Spinal cord (tissue), 10 donors: ENCODE results near the gene SMIM32. TPM values are rescaled to one million over a fixed set of nuclear protein-coding genes. Genes with fewer than 3 reads are reported as not detected.

ENCODE experiments used
- DNase-seq, 6 donors: peaks; one replicate each; pipeline versions ENCODE4 v3.0.0 to v3.0.0-alpha.2; 2013 to 2015; ENCODE audit warnings: low spot score in 6 of 6, low read depth in 4 of 6
- H3K27ac ChIP-seq: one replicate; pipeline ENCODE4 v1.5.1; 2013; ENCODE audit warnings: low read depth, low read length, control low read depth
- H3K27me3 ChIP-seq: one replicate; pipeline ENCODE4 v1.6.1; 2013; ENCODE audit warnings: low read length; ENCODE audit not compliant: control insufficient read depth, insufficient read depth
- H3K36me3 ChIP-seq: one replicate; pipeline ENCODE4 v1.6.1; 2013; ENCODE audit warnings: low read length; ENCODE audit not compliant: control insufficient read depth, insufficient read depth
- H3K4me1 ChIP-seq: one replicate; pipeline ENCODE4 v1.6.1; 2013; ENCODE audit warnings: low read length; ENCODE audit not compliant: control insufficient read depth, insufficient read depth
- H3K4me3 ChIP-seq: one replicate; pipeline ENCODE4 v1.5.1; 2013; ENCODE audit warnings: low read depth, low read length, control low read depth
- H3K9me3 ChIP-seq: one replicate; pipeline ENCODE4 v1.6.1; 2013; ENCODE audit warnings: low read length; ENCODE audit not compliant: control insufficient read depth, insufficient read depth
- WGBS: methylation state at CpG from one replicate; pipeline ENCODE4 v1.1.5; 2013; ENCODE audit warnings: missing lambda C conversion rate; ENCODE audit not compliant: insufficient coverage; 5-methylcytosine and 5-hydroxymethylcytosine counted together
- long read RNA-seq, 4 donors: transcript quantifications; one replicate each; lab custom pipeline, GENCODE V29; 2026
- polyA plus RNA-seq, 2 donors: library from polyadenylated mRNA; unstranded; fragments of 120-200 nt; gene quantifications; one replicate each; pipeline ENCODE4 v1.2.1, GENCODE V29; 2013; ENCODE audit not compliant: insufficient read length in 2 of 2
- total RNA-seq, 2 donors: library from RNA; depleted of rRNA in 1 of 2; stranded (reverse); fragments of 120-200 nt in 1 of 2; fragments of >200 nt in 1 of 2; gene quantifications; one replicate each; pipeline versions ENCODE4 v1.2.3 to v1.2.4, GENCODE V29; 2013 to 2014
- donor health status: healthy.

SMIM32 gene
- total RNA-seq (1 to 10 TPM; 1.6 to 2.2 TPM), polyA plus RNA-seq (1 to 10 TPM; 8.1 to 8.8 TPM)
- long read RNA-seq, donor 1, transcript SMIM32-201 (1 exons, 1,667 nt) = major isoform, 9 of 9 reads
- long read RNA-seq, donor 1, partial matches to known transcripts = 0 of 9 reads
- long read RNA-seq, donor 1, other reads (novel, unspliced or antisense) = 0 of 9 reads
- long read RNA-seq, donor 2 = 0 reads
- long read RNA-seq, donor 3, partial matches to known transcripts = 0 of 2 reads
- long read RNA-seq, donor 3, other reads (novel, unspliced or antisense) = 0 of 2 reads
- long read RNA-seq, donor 4, partial matches to known transcripts = 0 of 1 reads
- long read RNA-seq, donor 4, other reads (novel, unspliced or antisense) = 0 of 1 reads

GRCh38 chr5:136192526-136193321 is at the start of gene SMIM32:
TSS of gene SMIM32 (minus strand) at chr5:136193162. CDS start at chr5:136192524, 638 bp downstream.
- under 1% methylated on average over 81 of the region's 81 CpGs for WGBS
- Histone ChIP-seq H3K9me3 (no peaks in the 10 kb centered on the region), H3K36me3 (peaks cover 4% of the 10 kb centered on the region), H3K27me3 (peaks cover 50% of the 10 kb centered on the region), H3K4me1 (peaks cover 42% of the 10 kb centered on the region), H3K27ac (no peak within 1 kb of the TSS), H3K4me3 (peak within 1 kb of the TSS; percentile 21)
- DNase-seq = peak in 2 of 6 donors; percentile 72 to 83

DNA sequence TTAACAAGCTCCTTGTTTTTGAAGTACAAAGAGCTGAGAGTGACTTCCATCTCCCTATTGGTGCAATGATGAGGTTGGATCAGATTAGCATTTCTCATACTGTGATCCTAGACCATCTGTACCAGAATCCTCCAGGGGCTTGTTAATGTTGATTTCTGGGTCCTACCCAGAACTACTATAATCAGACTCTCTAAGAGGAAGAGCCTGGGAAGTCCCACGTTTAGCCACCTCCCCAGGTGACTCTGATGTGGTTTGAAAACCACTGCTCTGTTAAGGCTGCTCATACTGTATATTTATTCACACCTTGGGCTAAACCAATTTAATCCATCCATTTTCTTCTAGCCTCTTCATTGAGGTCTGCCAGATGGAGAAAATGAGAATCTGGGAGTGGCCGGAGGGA is 49.6 kb upstream of the SMIM32 start:
- no peaks in the 10 kb centered on the region for H3K9me3 ChIP-seq
- no peaks in the 10 kb centered on the region for H3K27me3 ChIP-seq
- H3K27ac ChIP-seq = no peak overlapping the region
- H3K4me3 ChIP-seq = no peak overlapping the region
- H3K36me3 ChIP-seq = no peaks in the 10 kb centered on the region
- DNase-seq = peak in 1 of 6 donors; percentile 39
- no CpG with 5 or more reads among the region's 2 CpGs for WGBS
- H3K4me1 ChIP-seq = no peaks in the 10 kb centered on the region

- DNase-seq = no peak
- Histone ChIP-seq H3K9me3 (no peaks in the 10 kb centered on the region), H3K4me1 (no peaks in the 10 kb centered on the region), H3K27me3 (no peaks in the 10 kb centered on the region), H3K27ac (no peak overlapping the region), H3K36me3 (no peaks in the 10 kb centered on the region), H3K4me3 (no peak overlapping the region)
- no CpG with 5 or more reads among the region's 1 CpG for WGBS
Observed at GRCh38 chr5:136242136-136242535, 49.2 kb upstream of the SMIM32 start.

GRCh38 chr5:136240894-136241293 is 47.9 kb upstream of the SMIM32 start:
- Histone ChIP-seq H3K4me1 (no peaks in the 10 kb centered on the region), H3K36me3 (no peaks in the 10 kb centered on the region), H3K27me3 (no peaks in the 10 kb centered on the region), H3K9me3 (no peaks in the 10 kb centered on the region), H3K27ac (no peak overlapping the region), H3K4me3 (no peak overlapping the region)
- WGBS = no CpG with 5 or more reads among the region's 4 CpGs
- DNase-seq = peak in 1 of 6 donors; percentile 26

GRCh38 chr5:136236479-136237083 is 43.6 kb upstream of the SMIM32 start:
- Histone ChIP-seq H3K27ac (no peak overlapping the region), H3K9me3 (no peaks in the 10 kb centered on the region), H3K4me1 (no peaks in the 10 kb centered on the region), H3K36me3 (no peaks in the 10 kb centered on the region), H3K27me3 (no peaks in the 10 kb centered on the region), H3K4me3 (no peak overlapping the region)
- 35% methylated on average over 4 of the region's 5 CpGs for WGBS
- peak in 1 of 6 donors; percentile 16 for DNase-seq

GRCh38 chr5:136235321-136235720 is 42.4 kb upstream of the SMIM32 start:
- H3K27ac ChIP-seq = no peak overlapping the region

DNA sequence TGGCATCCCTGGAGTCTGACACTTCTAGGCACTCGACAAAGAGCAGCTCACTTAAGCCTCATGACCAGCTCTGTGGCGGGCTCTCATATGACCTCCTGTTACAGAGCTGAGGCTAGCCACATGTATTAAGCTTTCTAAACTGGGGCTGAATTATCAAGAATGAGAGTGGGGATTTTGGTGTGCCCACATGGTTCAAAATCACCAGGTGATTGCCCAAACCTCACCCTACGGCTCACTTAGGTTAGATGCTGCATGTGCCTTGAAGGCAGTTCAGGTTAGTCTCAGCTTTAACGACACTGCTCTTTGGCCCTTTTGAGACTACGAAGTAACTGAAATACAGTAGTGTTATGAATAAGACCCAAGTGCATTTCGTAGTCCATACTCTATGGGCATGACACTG is 39.4 kb upstream of the SMIM32 start:
- WGBS = 95% methylated on average over 6 of the region's 6 CpGs
- Histone ChIP-seq H3K4me3 (no peak overlapping the region), H3K27ac (no peak overlapping the region), H3K36me3 (no peaks in the 10 kb centered on the region), H3K27me3 (no peaks in the 10 kb centered on the region), H3K4me1 (no peaks in the 10 kb centered on the region), H3K9me3 (no peaks in the 10 kb centered on the region)
- no peak for DNase-seq

More at GRCh38 chr5:136235321-136235720, 42.4 kb upstream of the SMIM32 start:
- Histone ChIP-seq H3K27me3 (no peaks in the 10 kb centered on the region), H3K9me3 (no peaks in the 10 kb centered on the region), H3K36me3 (no peaks in the 10 kb centered on the region), H3K4me3 (no peak overlapping the region), H3K4me1 (no peaks in the 10 kb centered on the region)
- WGBS = no CpG with 5 or more reads among the region's 1 CpG
- no peak for DNase-seq

- Histone ChIP-seq H3K36me3 (no peaks in the 10 kb centered on the region), H3K27ac (no peak overlapping the region), H3K27me3 (no peaks in the 10 kb centered on the region), H3K4me3 (no peak overlapping the region), H3K4me1 (no peaks in the 10 kb centered on the region), H3K9me3 (no peaks in the 10 kb centered on the region)
- 20% methylated on average over 1 of the region's 1 CpG for WGBS
- no peak for DNase-seq
Observed at GRCh38 chr5:136230176-136230575, 37.2 kb upstream of the SMIM32 start.

DNA sequence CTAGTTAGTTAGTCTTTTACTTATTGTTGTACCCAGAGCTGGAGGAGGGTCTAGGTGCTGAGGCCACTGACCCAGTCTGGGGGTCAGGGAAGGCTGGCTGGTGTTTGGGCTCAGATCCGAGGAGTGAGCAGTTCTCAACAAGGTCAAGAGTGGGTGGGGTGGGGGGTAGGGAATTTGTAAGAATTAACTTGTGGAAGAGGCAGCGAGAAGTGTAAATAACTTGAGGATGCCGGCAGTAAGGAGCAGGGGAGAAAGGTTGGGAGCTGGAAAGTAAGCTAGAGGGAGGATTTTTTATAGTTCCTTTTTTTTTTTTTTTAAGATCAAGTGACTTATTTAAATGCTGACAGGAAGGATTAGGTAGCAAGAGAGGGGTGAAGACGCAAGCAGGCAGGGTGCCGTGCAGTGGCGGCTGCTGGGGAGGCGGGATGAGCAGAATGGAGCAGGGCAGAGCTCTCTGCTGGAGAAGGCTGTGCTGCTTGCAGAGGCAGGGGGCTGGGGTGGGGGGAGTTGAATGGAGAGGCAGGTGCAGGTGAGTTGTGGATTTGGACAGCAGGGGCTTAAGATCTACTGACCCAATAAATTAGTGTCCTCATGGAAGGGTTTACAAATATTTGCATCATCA is 35.3 kb upstream of the SMIM32 start:
- Histone ChIP-seq H3K27me3 (no peaks in the 10 kb centered on the region), H3K27ac (no peak overlapping the region), H3K9me3 (no peaks in the 10 kb centered on the region), H3K4me3 (no peak overlapping the region), H3K36me3 (no peaks in the 10 kb centered on the region), H3K4me1 (no peaks in the 10 kb centered on the region)
- 56% methylated on average over 7 of the region's 7 CpGs for WGBS
- no peak for DNase-seq
